B cell (primary cell): ENCODE measurements around the gene TPBGL. TPM values are rescaled to one million over a fixed set of nuclear protein-coding genes. Genes with fewer than 3 reads are reported as not detected.
A peak's percentile ranks its signal among the peaks of the same experiment; 100 is the strongest.

Experiments
- ATAC-seq: fragments of 200-7000 bp; cut with Tn5 transposase; one replicate; pipeline ENCODE4 v1.10.0; 2021; ENCODE audit warnings: low read depth, mild to moderate bottlenecking, moderate number of reproducible peaks, moderate library complexity
- CTCF ChIA-PET: fragments of 350-600 bp; sonication (Branson Sonifier 250); formaldehyde crosslinking; loops from one replicate; lab custom pipeline; 2021; ENCODE audit warnings: antibody characterized with exemption, inconsistent platforms; lab: Charles Lee
- POLR2A ChIA-PET: fragments of 350-600 bp; sonication (Branson Sonifier 250); formaldehyde crosslinking; loops from one replicate; lab custom pipeline; 2021; ENCODE audit warnings: antibody characterized with exemption; lab: Charles Lee
- DNase-seq: peaks from one replicate; pipeline ENCODE4 v3.0.0; 2013
- H2AFZ ChIP-seq: 2 replicates; pipeline ENCODE4 v1.6.1; 2012; ENCODE audit warnings: mild to moderate bottlenecking, low read depth, low read length; ENCODE audit not compliant: insufficient read depth, poor library complexity, severe bottlenecking
- H3K27ac ChIP-seq, 2 donors: 1 replicate in 1 of 2; 2 replicates in 1 of 2; pipeline ENCODE4 v1.5.1; 2012 to 2013; ENCODE audit warnings: low read length in 2 of 2, mild to moderate bottlenecking in 2 of 2, moderate library complexity in 1 of 2
- H3K27me3 ChIP-seq, 4 experiments: fragments of 200-600 bp in 1 of 4; sonication (generic) in 1 of 4; replicated peaks in 1 of 4; 1 replicate in 2 of 4; 2 replicates in 2 of 4; pipeline versions ENCODE4 v1.6.1 to v1.7.0; 2013 to 2016; ENCODE audit warnings: low read length in 3 of 4, mild to moderate bottlenecking in 2 of 4, mixed read lengths in 1 of 4, moderate library complexity in 1 of 4; ENCODE audit not compliant: insufficient read depth in 4 of 4, control insufficient read depth in 3 of 4; ENCODE audit errors: control extremely low read depth in 1 of 4
- H3K36me3 ChIP-seq, 2 experiments: replicated peaks in 1 of 2; 1 replicate in 1 of 2; 2 replicates in 1 of 2; pipeline versions ENCODE4 v1.6.1 to v1.7.1; 2013; ENCODE audit warnings: low read length in 1 of 2; ENCODE audit not compliant: insufficient read depth in 2 of 2, control insufficient read depth in 1 of 2; ENCODE audit errors: control extremely low read depth in 1 of 2, extremely low read depth in 1 of 2
- H3K4me1 ChIP-seq, 2 donors: fragments of 200-600 bp in 1 of 2; sonication (generic) in 1 of 2; 1 replicate in 1 of 2; 2 replicates in 1 of 2; pipeline versions ENCODE4 v1.5.1 to v1.6.1; 2013 to 2017; ENCODE audit warnings: low read length in 2 of 2; ENCODE audit not compliant: control insufficient read depth in 2 of 2, insufficient read depth in 2 of 2
- H3K4me2 ChIP-seq: replicated peaks from 2 replicates; pipeline ENCODE3; 2012; ENCODE audit warnings: mild to moderate bottlenecking, low read depth, low read length; ENCODE audit not compliant: poor library complexity, severe bottlenecking
- H3K4me3 ChIP-seq, 5 experiments: fragments of 200-600 bp in 1 of 5; sonication (generic) in 1 of 5; 1 replicate in 3 of 5; 2 replicates in 2 of 5; pipeline versions ENCODE4 v1.5.1 to v1.7.0; 2011 to 2016; ENCODE audit warnings: low read length in 4 of 5, mild to moderate bottlenecking in 4 of 5, low read depth in 2 of 5, control low read depth in 1 of 5, moderate library complexity in 1 of 5; ENCODE audit not compliant: insufficient read depth in 1 of 5; ENCODE audit errors: control extremely low read depth in 1 of 5, extremely low read depth in 1 of 5
- H3K79me2 ChIP-seq: fragments of 200-600 bp; sonication (generic); one replicate; pipeline ENCODE4 v1.6.0; 2016; ENCODE audit warnings: low read length; ENCODE audit not compliant: control insufficient read depth, insufficient read depth
- H3K9ac ChIP-seq: fragments of 200-600 bp; sonication (generic); 2 replicates; pipeline ENCODE4 v1.6.1; 2017; ENCODE audit warnings: mild to moderate bottlenecking, low read length, moderate library complexity
- H3K9me3 ChIP-seq, 3 donors: one replicate each; pipeline versions ENCODE4 v1.6.1 to v1.7.1; 2013; ENCODE audit warnings: low read length in 2 of 3; ENCODE audit not compliant: control insufficient read depth in 2 of 3, insufficient read depth in 1 of 3; ENCODE audit errors: control extremely low read depth in 1 of 3
- H4K20me1 ChIP-seq: 2 replicates; pipeline ENCODE4 v1.6.0; 2012; ENCODE audit warnings: mild to moderate bottlenecking, low read length; ENCODE audit not compliant: insufficient read depth, control insufficient read depth, poor library complexity, severe bottlenecking
- H3K27ac Mint-ChIP-seq: one replicate; pipeline ENCODE4 v1.8.0; 2021; ENCODE audit warnings: mixed read lengths
- H3K27me3 Mint-ChIP-seq: one replicate; pipeline ENCODE4 v1.8.0; 2021; ENCODE audit warnings: mixed read lengths
- H3K4me1 Mint-ChIP-seq: one replicate; pipeline ENCODE4 v1.8.0; 2021; ENCODE audit warnings: mixed read lengths
- H3K4me3 Mint-ChIP-seq: one replicate; pipeline ENCODE4 v1.8.0; 2021; ENCODE audit warnings: mixed read lengths
- H3K9me3 Mint-ChIP-seq: one replicate; pipeline ENCODE4 v1.8.0; 2022; ENCODE audit warnings: mixed read lengths; ENCODE audit not compliant: insufficient read depth
- CTCF ChIP-seq: fragments of 200-600 bp; IDR thresholded peaks from one replicate; pipeline ENCODE4 v1.8.0; 2022; ENCODE audit warnings: antibody characterized with exemption, mild to moderate bottlenecking
- EZH2 ChIP-seq: IDR thresholded peaks from 2 replicates; pipeline ENCODE4 v1.6.1; 2012; ENCODE audit warnings: borderline replicate concordance, low read depth, mild to moderate bottlenecking, moderate library complexity, low read length; ENCODE audit not compliant: insufficient read depth, poor library complexity, severe bottlenecking
- WGBS: methylation state at CpG from one replicate; pipeline ENCODE4 v1.1.5; 2013; ENCODE audit warnings: missing lambda C conversion rate; ENCODE audit not compliant: insufficient coverage; 5-methylcytosine and 5-hydroxymethylcytosine counted together
- intact Hi-C: fragments of 100-400 bp; cut with micrococcal nuclease; formaldehyde crosslinking; loops from one replicate; pipeline ENCODE4 v1.10.0; 2022
- polyA plus RNA-seq: library from polyadenylated mRNA; depleted of rRNA; stranded (reverse); fragments of >200 nt; gene quantifications from 2 replicates; pipeline ENCODE4 v1.2.3, GENCODE V29; 2012
- total RNA-seq, 2 donors: library from RNA; stranded (reverse); fragments of 120-200 nt in 1 of 2; gene quantifications; 1 replicate in 1 of 2; 2 replicates in 1 of 2; pipeline versions ENCODE4 v1.2.3 to v1.2.4, GENCODE V29; 2013 to 2022

Gene TPBGL
- total and polyA plus RNA-seq, 2 donors (not counting 1 experiment from before 2014, with no cell fraction given), result not detected

DNA sequence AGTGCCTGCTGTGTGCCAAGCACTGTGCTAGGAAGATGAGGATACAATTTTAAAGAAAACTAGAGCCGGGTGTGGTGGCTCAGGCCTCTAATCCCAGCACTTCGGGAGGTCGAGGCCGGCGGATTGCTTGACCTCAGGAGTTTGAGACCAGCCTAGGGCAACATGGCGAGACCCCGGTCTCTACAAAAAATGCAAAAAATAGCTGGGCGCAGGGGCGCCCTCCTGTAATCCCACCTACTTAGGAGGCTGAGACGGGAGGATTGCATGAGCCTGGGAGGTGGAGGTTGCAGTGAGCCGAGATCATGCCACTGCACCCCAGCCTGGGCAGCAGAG, 8.3 kb downstream of the TPBGL start:
- Histone ChIP-seq H3K36me3 (no peaks in the 10 kb centered on the region), H3K9ac (no peak overlapping the region), H3K27ac (no peak overlapping the region), H2AFZ (no peak overlapping the region), H3K4me1 (no peaks in the 10 kb centered on the region), H3K79me2 (no peaks in the 10 kb centered on the region), H3K9me3 (peaks cover 0 to 3% (median 0%) of the 10 kb centered on the region in 3 donors), H3K4me2 (no peak overlapping the region), H3K4me3 (no peak overlapping the region), H4K20me1 (no peaks in the 10 kb centered on the region), H3K27me3 (peaks cover 0 to 15% (median 4%) of the 10 kb centered on the region in 4 experiments)
- DNase-seq, result no peak
- intact Hi-C loops, result loop anchor here (1.0 kb wide), 3 partner anchors 105 to 319 kb away; no protein-coding TSS in a partner anchor
- Mint-ChIP-seq H3K4me3 (no peak overlapping the region), H3K27me3 (peaks cover 31% of the 10 kb centered on the region), H3K9me3 (no peaks in the 10 kb centered on the region), H3K4me1 (peaks cover 1% of the 10 kb centered on the region), H3K27ac (no peak overlapping the region)
- 53% methylated on average over 5 of the region's 11 CpGs for WGBS
- TF ChIP-seq CTCF (peak; percentile 59), EZH2 (no peak)
- ChIA-PET CTCF (interaction anchor here (0.6 to 10.1 kb wide), 29 partner anchors 9 to 546 kb away, joined by 3 to 284 read pairs (median 6); partner anchors contain the start of gene SLCO2B1), POLR2A (no interaction called here)
- ATAC-seq, result no peak

DNA sequence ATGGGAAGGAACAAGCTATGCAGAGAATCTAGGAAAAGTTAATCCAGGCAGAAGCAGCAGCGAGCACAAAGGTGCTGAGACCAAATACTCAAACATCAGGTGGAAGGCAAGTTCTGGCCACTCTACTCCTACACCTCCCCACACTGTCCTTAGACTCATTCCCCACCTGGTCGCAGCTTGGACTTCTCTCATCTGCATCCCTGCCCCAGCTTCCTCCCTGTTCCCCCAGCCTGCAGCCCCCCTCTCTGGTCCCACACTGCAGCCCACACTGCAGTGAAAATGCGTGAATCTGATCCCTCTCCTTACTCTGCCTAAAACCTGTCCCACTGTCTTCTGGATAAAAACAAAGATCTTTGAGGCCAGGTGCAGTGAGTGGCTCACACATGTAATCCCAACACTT, 9.1 kb downstream of the TPBGL start:
- 66% methylated on average over 3 of the region's 3 CpGs for WGBS
- no peak overlapping the region for H3K4me2 ChIP-seq
- no peak for ATAC-seq
- no peak overlapping the region for H3K27ac ChIP-seq
- ChIA-PET POLR2A (no interaction called here), CTCF (interaction anchor here (0.6 to 10.1 kb wide), 12 partner anchors 12 to 1810 kb away, joined by 3 to 284 read pairs (median 4); no protein-coding TSS in a partner anchor)
- peaks cover 0 to 7% (median 1%) of the 10 kb centered on the region in 4 experiments for H3K27me3 ChIP-seq
- H3K4me3 ChIP-seq, result no peak overlapping the region
- H4K20me1 ChIP-seq, result no peaks in the 10 kb centered on the region
- no peaks in the 10 kb centered on the region for H3K79me2 ChIP-seq
- peaks cover 0 to 3% (median 0%) of the 10 kb centered on the region in 3 donors for H3K9me3 ChIP-seq
- Mint-ChIP-seq H3K4me3 (no peak overlapping the region), H3K4me1 (peaks cover 1% of the 10 kb centered on the region), H3K27me3 (peaks cover 24% of the 10 kb centered on the region), H3K9me3 (no peaks in the 10 kb centered on the region), H3K27ac (no peak overlapping the region)
- no peak for TF ChIP-seq EZH2
- H3K9ac ChIP-seq, result no peak overlapping the region
- DNase-seq, result no peak
- H2AFZ ChIP-seq, result no peak overlapping the region
- intact Hi-C loops, result no loop called here
- no peaks in the 10 kb centered on the region for H3K36me3 ChIP-seq
- no peaks in the 10 kb centered on the region for H3K4me1 ChIP-seq
